ENCODE results near the gene TGFBI.

TGFBI gene

DNA sequence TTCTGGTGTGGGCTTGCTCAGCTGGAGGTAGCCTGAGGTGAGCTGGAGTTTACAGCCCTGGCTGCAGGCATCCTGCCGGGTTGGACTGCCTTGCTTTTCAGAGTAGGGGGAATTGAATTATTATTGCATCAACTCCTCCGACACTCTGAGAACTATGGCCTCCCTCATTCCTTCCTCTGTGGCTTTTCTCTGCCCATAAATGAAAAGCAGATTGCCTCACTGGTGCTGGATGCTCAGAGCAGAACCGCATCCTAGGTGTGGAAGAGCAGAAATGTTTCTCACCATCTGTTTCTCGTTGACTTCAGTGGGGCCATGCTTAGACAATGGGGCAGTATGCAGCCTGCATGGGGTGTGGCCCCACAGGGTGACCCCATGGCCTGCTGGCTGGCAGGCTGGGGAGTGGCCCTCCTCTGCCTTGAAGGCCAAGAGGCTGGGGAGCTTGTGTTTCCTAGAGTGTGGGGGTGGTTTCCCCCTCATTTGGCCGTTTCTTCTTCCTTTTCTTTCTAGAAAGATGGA lies 27.3 kb upstream of the TGFBI start:
- DNase-seq (ENCODE audit: low read depth in 2 of 2) = no peak

DNA sequence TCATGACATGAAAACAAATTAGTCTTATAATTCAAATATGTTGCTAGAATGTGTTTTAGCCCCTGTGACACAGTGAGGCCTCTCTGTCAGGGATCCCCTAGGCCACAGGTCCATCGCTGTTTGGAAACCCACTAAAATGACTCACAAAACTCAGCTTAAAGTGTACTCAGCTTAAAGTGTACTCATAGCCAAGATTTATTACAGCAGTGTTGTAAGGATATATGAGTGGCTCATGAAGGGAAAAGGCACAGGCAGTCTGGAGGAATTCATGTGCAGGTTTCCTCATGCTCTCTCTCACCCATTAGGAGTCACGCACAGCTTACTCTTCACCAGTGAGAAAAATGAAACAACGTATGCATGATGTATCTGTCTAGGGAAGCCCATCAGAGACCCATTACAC lies 24.4 kb upstream of the TGFBI start:
- DNase-seq (ENCODE audit: low read depth in 2 of 2) = no peak

DNA sequence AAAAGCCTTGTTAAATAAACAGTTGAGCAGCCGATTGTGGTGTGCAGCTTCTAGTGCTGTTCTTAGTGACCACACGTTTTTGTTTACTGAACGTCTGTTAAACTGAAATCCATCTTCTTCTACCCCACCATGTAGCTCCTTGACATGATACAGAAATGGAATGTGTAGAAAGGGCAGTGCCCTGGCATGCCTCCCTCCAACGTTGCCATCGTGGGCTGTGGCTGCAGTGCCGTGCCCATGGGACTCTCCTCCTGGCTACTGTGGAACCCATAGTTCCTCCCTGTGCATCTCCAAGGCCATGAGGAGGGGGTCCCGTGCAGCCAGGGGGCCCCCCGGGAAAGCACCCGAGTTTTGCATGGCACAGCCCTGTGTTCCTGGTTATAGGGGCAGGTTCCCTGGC lies 23.3 kb upstream of the TGFBI start:
- no peak for DNase-seq (ENCODE audit: low read depth in 2 of 2)

DNA sequence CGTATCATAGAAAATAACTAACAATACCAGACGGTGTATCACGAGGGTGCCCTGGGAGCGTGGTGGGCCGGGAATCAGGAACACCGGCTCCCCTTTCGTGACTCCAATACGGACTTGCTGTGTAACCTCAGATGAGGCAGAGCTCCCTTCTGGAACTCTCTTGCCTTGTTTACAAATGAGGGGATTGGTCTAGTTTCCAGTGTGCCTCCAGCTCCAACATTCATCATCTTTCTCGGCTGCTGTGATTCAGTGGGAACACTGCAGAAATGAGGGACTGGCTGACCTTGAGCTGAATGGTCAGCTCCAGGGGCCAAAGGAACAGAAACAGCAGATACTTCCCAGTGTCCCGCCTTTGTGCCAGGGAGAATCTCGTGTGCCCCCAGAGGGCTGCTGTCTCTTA lies 22.6 kb upstream of the TGFBI start:
- no peak for DNase-seq (ENCODE audit: low read depth in 2 of 2)

DNA sequence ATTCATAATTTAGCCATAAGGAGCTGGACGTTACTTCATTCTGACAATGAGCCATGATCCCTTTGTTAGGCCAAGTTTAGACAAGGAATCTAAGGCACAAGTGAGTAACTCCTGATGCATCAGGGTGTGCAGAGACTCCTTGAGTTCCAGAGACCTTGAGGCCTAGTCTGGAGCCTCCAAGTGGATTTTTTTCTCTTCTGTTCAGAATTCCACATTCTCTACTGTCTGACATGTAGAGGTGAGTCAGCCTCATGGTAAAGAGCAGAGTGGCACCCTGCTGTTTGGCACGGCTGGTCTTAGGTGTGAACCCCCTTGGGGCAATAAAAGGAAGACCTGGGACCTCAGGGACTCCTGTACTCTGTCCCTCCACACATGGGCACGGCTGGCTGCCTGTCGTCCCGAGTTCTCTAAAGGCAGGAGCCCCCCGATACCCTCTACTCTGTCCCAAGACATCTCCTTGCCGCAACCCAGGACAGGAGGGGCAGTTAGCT lies 22.0 kb upstream of the TGFBI start:
- no peak for DNase-seq (ENCODE audit: low read depth in 2 of 2)

DNA sequence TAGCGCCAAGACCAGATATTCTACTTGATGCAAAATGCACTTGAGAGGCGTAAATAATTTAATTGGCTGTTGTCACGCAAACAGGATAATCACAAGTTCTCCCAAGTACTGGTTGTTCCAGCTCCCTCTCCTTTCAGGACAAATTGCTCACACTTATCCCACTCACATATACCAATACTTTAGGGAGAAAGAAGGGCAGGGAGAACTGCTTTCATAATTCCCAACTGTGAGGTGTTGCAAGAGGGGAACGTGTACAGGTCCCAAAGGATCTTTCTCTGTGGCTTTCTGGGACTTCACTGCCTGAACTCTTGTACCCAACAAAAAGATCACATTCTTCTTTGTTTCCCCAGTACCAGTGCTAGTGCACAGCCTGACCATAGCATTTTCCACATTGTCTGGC lies 21.5 kb upstream of the TGFBI start:
- no peak for DNase-seq (ENCODE audit: low read depth in 2 of 2)

DNA sequence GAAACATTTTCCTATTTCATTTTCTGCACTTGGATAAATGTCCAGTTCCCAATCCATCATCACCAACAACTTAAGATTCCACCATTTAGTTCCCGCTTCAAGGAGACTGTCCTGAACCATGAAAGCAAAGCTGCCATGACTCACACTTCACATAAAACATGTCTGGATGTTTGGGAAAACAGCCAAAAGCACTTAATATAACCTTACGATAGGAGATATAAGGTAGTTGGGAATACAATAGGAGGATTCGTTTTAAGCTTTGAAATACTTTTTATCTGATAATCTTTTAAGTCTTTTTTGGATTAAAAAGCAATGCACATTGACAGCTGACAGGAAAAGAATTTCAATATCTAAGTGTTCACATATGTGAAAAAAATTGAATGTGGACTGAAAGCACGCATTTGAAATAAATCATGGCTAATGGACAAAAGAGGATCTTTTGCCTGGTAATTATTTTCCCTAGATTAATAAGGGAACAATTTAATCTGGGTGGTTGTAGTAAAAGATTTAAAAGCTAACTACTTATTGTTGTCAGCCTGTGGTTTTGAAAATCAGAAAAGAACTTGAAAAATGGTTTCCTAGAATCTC lies 17.3 kb upstream of the TGFBI start:
- no peak for DNase-seq (ENCODE audit: low read depth in 2 of 2)

DNA sequence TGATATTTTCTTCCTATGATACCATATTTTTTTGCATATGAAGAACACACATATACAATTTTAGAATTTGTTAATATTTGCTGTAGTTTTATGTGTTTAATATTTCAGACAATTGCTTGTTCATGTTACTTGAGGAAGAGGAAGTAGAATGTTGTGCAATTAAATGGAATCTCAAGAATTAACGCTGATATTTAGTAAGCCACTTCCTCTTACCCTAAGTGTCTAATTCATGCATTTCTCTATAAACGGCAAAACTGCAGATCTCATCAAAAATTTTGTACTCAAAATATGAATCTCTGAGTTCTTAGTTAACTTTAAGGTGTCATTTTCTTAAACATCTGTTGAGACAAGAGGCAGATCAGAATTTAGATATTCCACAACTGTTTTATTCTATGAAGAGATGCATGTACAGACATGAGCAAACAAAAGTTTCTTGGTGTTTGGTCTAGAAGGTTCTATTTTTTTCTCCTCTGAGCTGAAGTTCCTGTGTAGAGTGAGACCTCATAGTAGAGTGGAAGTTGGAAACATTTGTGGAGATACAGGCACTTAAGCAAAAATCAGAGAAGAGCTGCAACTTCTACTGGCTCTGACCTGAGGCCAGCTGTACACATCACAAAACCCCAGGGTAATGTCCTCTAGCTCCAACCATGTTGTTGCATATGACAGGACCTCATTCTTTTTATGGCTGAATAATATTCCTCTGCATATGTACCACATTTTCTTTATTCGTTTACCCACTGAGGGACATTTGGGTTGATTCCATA lies 16.6 kb upstream of the TGFBI start:
- no peak for DNase-seq (ENCODE audit: low read depth in 2 of 2)

DNA sequence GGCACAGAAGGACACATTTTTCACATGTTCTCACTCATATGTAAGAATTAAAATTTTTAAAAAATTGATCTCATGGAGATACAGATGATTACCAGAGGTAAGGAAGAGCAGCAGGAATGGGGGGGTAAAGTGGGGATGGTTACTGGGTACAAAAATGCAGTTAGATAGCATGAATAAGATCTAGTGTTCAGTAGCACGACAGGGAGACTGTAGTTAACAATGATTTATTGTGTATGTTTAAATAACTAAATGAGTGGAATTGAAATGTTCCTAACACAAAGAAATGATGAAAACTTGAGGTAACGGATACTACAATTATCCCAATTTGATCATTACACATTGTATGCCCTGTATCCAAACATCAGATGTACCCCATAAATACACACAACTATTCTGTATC lies 15.2 kb upstream of the TGFBI start:
- no peak for DNase-seq (ENCODE audit: low read depth in 2 of 2)

DNA sequence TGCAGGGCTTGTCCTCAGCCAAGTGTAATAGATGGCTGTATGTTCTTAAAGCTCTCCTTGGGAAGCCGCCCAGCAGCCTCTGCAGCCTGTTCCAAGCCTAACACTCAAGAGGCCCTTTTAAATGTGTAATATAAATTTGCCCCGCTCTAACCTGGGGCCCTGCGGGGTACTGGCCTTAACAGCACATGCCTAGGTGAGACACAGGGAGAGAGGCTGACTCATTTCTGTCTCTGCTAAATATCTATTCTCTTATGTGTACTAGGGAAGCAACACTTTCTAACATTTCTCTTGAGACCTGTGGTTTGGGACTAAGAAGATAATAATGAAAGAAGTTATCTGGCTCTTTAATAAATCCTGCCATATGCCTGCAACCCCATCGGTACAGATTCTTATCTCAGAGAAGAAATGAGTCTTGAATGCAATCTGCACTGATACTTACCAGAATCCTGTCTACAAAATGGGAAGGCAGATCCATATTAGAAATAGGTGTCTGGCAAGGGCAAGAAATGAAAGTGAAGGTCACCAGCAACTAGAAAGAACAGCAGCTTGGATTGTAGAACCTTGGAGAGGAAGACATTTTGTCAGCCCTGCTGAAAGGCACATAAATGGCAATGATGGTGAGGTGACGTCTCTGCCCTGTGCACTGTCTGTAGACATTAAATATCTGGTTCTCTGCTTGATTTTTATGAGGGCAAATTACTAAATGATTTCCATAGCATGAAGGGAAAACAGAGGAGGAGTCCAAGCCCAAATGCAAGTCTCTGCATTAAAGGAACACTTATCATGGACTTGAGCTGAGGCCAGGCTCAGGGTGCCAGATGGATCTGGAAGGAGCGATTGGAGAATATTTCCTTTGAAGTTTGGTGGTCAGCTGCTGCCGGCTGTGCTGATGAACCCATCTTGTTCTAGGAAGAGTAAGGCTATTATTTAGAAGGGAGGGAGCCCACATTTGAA lies 14.5 kb upstream of the TGFBI start:
- no peak for DNase-seq (ENCODE audit: low read depth in 2 of 2)

DNA sequence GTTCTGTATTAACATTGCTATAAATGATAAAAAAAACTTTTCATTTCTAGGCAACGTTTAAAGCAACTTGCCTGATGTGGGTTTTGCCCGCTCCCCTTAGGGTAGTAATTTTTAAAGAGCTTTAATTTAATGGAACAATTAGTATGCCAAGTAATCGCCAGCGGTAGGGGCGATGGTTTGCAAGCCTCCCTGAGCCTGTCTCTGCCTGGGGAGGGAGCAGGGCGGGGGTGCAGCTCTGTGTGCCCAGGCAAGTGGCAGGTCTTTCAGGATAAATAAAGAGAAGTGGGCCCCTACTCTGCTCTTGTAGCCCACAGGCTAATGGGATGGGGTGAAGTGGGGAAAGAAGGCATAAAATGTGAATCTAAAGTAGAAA lies 13.8 kb upstream of the TGFBI start:
- DNase-seq (ENCODE audit: low read depth in 2 of 2) = no peak

DNA sequence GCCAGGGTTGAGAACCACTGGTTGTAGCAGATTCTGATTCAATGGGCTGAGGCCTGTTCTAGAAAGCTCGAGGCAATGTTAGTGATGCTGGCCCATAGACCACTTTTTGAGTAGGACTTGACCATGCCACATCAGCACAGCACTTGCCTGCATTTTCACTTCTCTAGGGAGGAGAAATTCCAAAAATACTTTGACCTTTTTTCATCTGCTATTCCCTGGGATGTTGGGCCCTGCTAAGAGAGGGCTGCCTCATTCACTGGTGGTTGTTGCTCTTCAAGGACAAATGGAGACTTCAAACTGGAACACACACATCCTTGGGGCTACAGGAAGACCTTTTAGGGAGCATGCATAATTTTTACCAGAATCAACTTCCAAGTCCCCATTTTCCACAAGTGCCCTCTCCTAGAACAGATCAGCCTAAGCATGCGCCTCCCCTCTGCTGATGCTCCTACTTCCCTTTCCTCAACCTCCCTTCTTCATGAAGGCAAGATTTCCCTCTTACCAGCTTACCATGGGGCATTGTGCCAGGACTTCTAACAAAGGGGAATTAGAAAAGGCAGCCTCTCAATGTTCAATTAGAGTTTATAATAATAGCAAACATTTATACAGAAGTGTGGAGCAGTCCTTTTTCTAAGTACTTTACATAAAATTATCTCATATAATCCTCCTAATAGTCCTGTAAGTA lies 12.7 kb upstream of the TGFBI start:
- DNase-seq (ENCODE audit: low read depth in 2 of 2) = no peak

DNA sequence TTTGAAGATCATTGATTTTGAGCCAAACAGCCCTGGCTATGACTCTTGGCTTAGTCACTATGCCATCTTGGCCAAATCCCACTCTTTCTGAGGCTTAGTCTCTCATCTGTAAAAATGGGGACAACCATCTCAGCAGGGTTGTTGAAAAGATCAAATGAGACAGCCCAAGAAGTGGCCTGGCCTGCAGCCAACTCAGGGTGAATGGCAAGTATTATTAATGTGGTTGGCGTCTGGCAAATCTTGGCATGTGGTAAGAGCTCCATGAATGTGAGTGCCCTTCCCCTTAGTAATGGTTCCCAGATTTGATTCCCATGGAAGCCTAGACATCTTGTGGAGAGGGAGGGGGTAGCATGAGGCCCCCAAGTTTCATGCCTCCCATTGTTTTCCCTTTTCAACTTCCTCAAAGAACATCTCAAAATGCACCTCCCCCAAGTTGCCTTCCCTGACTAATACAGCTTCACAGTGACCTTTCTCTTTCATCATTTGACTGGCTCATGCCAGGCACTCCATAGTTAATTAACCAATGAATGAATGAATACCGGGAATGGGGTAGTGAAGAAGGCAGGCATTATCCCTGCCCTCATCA lies 11.8 kb upstream of the TGFBI start:
- no peak for DNase-seq (ENCODE audit: low read depth in 2 of 2)

DNA sequence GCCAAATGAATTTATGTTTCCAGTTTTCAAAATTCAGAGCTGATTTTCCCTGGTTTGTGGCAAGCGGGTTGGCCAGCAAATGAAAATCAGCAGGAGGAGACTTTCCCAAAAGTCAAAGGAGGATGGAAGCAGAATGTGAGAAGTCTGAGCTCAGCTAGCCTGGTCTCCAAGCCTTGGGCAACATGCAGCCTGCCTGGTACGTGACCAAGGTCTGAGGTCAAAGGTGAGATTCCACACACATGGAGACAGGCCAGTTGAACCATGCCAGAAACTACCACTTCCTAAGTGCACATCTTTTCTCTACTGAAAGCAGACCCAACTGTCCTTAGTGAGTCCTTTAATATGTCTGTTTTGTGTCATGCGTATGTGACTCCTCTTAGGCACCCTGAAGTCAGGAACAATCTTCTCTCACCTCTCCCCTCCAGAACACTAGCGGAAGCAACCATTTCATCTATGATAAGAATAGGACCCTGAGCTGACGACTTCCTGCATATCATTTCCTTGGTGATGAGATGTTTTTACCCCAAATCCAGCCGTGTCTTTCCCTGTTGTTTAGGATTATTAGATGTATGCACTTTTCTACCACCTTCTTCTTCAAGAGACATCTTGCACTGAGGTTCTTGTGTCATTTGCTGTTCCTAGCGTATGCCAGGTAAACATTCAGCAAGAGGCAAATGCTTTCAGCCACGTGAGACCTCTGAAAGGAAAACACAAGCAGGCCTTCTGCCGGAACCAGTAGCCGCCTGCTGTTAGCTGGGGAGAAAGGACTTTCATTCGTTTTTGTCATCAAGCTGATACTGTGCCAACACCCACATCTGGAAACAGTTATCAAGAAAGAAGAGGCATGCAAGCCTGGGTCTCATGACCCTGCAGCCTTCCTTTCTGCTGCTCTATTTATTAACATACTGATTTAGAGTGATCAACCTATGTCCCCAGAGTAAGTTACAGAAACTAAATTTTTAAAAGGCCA lies 9.7 kb upstream of the TGFBI start:
- DNase-seq (ENCODE audit: low read depth in 2 of 2) = no peak

DNA sequence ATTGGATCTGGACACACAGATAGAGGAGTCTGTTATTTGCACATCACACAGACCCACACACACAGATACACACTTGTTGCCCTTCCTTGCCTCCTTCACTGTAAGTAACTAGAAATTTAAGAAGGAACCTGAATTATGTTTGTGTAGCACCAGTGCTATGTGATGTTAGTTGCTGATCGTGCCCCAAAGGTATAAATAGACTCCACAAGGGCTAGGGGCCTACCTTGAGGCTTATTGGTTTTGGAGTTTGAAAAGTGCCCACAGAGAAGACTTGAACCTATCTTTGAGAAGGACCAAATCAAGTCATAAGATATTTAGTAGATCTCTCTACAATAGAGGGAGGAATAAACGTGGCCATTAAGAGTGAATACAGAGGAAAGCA lies 8.8 kb upstream of the TGFBI start:
- no peak for DNase-seq (ENCODE audit: low read depth in 2 of 2)

DNA sequence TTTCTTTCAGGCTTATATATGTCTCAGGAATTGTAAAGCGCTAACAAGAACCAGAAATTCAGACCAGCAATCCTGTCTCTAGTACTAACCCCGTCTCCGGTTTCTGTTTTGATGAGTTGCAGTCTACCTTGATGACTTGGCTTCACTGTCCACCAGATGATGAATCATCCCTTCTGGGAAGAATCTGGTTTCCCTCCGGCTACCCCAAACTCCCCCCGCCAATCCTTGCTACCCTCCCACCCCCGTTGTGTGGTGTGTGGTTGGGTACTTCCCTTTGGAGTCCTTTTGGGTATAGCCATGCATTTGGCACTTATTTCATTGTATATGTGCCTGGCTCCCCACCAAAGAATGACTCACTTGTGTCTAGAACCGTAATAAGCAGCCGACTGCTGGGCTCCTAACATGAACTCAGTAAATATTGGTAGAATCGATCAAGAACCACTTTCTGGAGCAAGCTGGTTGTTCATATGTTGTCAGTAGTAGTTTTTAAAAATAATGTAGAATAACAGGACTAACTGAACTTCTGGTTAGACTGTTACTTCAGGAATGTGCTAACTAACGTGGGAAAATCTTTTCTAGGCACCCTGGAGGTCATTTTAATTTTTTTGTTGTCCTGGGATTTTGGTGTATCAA lies 8.3 kb upstream of the TGFBI start:
- no peak for DNase-seq (ENCODE audit: low read depth in 2 of 2)

DNA sequence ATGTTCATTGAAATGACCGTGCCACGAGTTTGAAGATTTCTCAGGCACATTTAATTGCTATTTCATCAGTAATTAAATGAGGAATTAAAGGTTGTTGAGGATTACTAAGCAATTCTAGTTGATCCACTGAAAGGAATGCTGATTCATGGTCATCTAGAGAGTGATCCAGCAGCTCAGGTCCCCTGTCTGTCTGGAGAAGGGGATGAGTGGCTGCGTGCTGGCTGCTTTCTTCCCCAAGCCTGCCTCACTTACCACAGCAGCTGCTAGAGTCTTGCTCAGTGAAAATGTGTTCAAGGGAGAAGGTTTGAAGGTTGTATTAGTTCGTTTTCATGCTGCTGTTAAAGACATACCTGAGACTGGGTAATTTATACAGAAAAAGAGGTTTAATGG lies 7.8 kb upstream of the TGFBI start:
- DNase-seq (ENCODE audit: low read depth in 2 of 2) = no peak

DNA sequence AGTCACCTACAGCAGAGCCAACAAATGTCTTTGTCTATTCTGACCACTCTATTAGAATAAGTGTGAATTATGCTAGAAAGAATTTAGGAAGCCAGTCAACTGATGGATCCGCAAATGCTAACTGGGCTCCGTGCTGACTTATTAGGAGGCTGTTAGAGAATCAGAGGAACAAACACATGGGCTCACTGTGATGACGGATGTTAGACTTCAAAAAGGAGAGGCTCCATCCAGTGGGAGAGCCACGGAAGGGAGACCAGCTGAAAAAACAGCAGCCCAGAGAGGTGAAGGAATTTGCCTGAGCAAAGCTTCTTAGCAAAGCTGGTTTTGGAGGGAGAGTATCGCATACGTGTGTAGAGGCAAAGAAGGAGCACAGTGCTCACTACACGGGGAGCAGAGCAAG lies 5.8 kb upstream of the TGFBI start:
- DNase-seq (ENCODE audit: low read depth in 2 of 2) = no peak

DNA sequence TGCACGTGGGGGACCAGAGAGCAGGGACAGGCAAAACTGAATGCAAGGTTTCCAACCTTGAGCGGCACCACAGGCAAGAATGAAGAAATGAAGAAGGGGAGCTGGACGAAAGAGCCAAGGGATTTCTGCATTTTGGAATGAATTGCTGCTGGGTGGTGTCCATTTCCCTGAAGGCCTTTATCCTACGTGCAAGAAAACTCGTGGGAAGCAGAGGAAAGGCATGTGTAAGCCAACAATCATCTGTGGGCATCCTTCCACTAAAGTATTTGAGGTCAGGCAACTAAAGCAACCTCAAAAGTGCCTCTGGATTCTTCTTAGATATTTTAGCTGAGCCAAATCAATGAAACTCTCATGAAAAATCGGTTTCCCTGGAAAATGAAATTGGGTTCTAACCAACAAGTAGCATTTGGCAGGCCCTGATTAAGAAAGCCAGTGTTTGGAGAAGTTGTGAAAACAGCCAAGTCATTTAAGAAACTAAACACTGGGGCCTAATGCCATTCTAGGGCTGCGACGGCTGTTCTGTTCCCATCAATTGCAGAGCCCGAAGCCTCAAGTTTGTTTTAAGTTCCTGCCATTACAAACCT lies 4.7 kb upstream of the TGFBI start:
- no peak for DNase-seq (ENCODE audit: low read depth in 2 of 2)

Measured in activated CD4-positive, alpha-beta T cell treated with anti-CD3 and anti-CD28 coated beads for 24 hours (primary cell).